Smooth muscle cell (in vitro differentiated cells): ENCODE measurements around the gene USP38. TPM values are rescaled to one million over a fixed set of nuclear protein-coding genes. Genes with fewer than 3 reads are reported as not detected.
"Not testable (repeated sequence)": the region's sequence is repeated elsewhere in the genome, so short reads cannot be mapped to it uniquely, and the experiment has no call there.

Experiments
- DNase-seq: peaks from one replicate; lab custom pipeline; 2025; ENCODE audit not compliant: unreplicated experiment; lab: John Stamatoyannopoulos, UW
- H2AFZ ChIP-seq: fragments of 200-600 bp; sonication (generic); 2 replicates; pipeline ENCODE4 v1.6.0; 2016; ENCODE audit warnings: antibody characterized with exemption, low read depth, mild to moderate bottlenecking
- H3F3A ChIP-seq: fragments of 200-600 bp; sonication (generic); 2 replicates; pipeline ENCODE4 v1.6.0; 2017; ENCODE audit warnings: antibody characterized with exemption, low read depth
- H3K27ac ChIP-seq: fragments of 200-600 bp; sonication (generic); 2 replicates; pipeline ENCODE4 v1.5.1; 2016; ENCODE audit warnings: low read depth, mild to moderate bottlenecking
- H3K27me3 ChIP-seq: fragments of 200-600 bp; sonication (generic); 2 replicates; pipeline ENCODE4 v1.6.1; 2016; ENCODE audit warnings: low read depth, mild to moderate bottlenecking
- H3K36me3 ChIP-seq: fragments of 200-600 bp; sonication (generic); 2 replicates; pipeline ENCODE4 v1.5.1; 2016; ENCODE audit warnings: low read depth
- H3K4me1 ChIP-seq: fragments of 200-600 bp; sonication (generic); 2 replicates; pipeline ENCODE4 v1.5.1; 2016; ENCODE audit warnings: low read depth
- H3K4me2 ChIP-seq: fragments of 200-600 bp; sonication (generic); 2 replicates; pipeline ENCODE4 v1.6.0; 2016; ENCODE audit warnings: mild to moderate bottlenecking
- H3K4me3 ChIP-seq: fragments of 200-600 bp; sonication (generic); 2 replicates; pipeline ENCODE4 v1.5.1; 2016; ENCODE audit warnings: mild to moderate bottlenecking
- H3K79me2 ChIP-seq: fragments of 200-600 bp; sonication (generic); 2 replicates; pipeline ENCODE4 v1.6.0; 2016; ENCODE audit warnings: low read depth, mild to moderate bottlenecking
- H3K9ac ChIP-seq: fragments of 200-600 bp; sonication (generic); 2 replicates; pipeline ENCODE4 v1.6.0; 2016; ENCODE audit warnings: low read depth
- H3K9me3 ChIP-seq: fragments of 200-600 bp; sonication (generic); replicated peaks from 2 replicates; pipeline ENCODE4 v1.5.1; 2016; ENCODE audit warnings: low read depth
- H4K20me1 ChIP-seq: fragments of 200-600 bp; sonication (generic); 2 replicates; pipeline ENCODE4 v1.6.0; 2016; ENCODE audit warnings: low read depth
- WGBS: methylation state at CpG from one replicate; pipeline ENCODE4 v1.1.7; 2016; ENCODE audit warnings: low lambda C conversion rate; 5-methylcytosine and 5-hydroxymethylcytosine counted together
- polyA plus RNA-seq: library from polyadenylated mRNA; unstranded; fragments of >200 nt; fragmentation: Nextera tagmentation; extraction: Ambion mirVana; gene quantifications from 2 replicates; pipeline ENCODE4 v1.2.1, GENCODE V29; 2016
- total RNA-seq: library from RNA; depleted of rRNA; stranded (reverse); fragments of >200 nt; gene quantifications from 2 replicates; pipeline ENCODE4 v1.2.3, GENCODE V29; 2014
- TF ChIP-seq, protein P1 (sequence below): fragments of 200-600 bp; sonication (generic); IDR thresholded peaks from 2 replicates; pipeline ENCODE4 v1.5.1; 2017; ENCODE audit warnings: borderline replicate concordance, mild to moderate bottlenecking, antibody characterized with exemption; ENCODE audit not compliant: insufficient read depth, poor library complexity, severe bottlenecking

USP38 gene
- total and polyA plus RNA-seq, 2 experiments from 2014 or later: 8.3 to 23.0 TPM

DNA sequence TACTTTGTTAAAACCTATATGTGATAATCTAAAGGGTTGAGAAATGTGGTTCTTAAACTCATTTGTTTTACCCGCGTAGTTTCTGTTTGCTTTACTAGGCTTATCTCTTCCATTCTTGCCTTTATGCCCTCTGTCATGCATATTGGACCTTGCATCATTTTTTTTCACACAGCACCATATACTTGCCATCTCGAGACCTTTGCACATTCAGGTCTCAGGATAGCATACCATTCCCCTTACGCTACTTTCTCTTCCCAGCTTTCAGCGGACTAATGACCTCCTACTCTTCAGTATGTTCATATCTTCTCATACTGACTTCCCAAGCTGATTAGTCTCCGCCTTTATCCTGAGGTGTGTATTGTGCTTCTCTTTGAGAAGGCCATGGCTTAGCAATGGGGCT, 40.5 kb downstream of the USP38 start:
- 91% methylated on average over 6 of the region's 6 CpGs for WGBS
- Histone ChIP-seq H3K4me3 (no peak overlapping the region), H3K9me3 (no peaks in the 10 kb centered on the region), H3F3A (no peaks in the 10 kb centered on the region), H3K27ac (no peak overlapping the region), H3K36me3 (peaks cover 5% of the 10 kb centered on the region), H4K20me1 (no peaks in the 10 kb centered on the region), H3K4me1 (peaks cover 12% of the 10 kb centered on the region), H3K79me2 (no peaks in the 10 kb centered on the region), H3K4me2 (no peak overlapping the region), H3K9ac (no peak overlapping the region), H3K27me3 (no peaks in the 10 kb centered on the region), H2AFZ (no peak overlapping the region)
- no peak for DNase-seq
- TF ChIP-seq, protein P1, sequence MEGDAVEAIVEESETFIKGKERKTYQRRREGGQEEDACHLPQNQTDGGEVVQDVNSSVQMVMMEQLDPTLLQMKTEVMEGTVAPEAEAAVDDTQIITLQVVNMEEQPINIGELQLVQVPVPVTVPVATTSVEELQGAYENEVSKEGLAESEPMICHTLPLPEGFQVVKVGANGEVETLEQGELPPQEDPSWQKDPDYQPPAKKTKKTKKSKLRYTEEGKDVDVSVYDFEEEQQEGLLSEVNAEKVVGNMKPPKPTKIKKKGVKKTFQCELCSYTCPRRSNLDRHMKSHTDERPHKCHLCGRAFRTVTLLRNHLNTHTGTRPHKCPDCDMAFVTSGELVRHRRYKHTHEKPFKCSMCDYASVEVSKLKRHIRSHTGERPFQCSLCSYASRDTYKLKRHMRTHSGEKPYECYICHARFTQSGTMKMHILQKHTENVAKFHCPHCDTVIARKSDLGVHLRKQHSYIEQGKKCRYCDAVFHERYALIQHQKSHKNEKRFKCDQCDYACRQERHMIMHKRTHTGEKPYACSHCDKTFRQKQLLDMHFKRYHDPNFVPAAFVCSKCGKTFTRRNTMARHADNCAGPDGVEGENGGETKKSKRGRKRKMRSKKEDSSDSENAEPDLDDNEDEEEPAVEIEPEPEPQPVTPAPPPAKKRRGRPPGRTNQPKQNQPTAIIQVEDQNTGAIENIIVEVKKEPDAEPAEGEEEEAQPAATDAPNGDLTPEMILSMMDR: no peak

DNA sequence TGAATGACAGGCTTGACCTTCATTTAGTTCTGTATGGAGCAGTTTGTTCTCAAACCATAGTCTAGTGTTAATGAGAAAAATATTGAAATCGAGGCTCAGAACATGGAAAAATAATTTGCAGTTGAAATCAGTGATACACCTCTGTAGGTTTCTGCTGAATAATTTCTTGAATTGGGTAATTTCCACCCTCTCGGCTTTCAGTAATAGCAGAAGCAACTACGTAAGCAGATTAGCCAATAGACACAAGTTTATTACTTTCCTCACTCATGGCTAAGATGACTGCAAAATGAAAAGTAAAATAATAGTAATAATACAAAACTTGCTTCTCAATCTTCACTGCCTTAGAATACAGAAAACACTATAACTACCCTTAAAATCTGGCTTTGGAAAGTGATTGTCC, 46.0 kb downstream of the USP38 start:
- Histone ChIP-seq H3K4me3 (no peak overlapping the region), H3K27me3 (no peaks in the 10 kb centered on the region), H3F3A (no peaks in the 10 kb centered on the region), H4K20me1 (no peaks in the 10 kb centered on the region), H3K27ac (no peak overlapping the region), H3K9me3 (no peaks in the 10 kb centered on the region), H3K9ac (no peak overlapping the region), H3K36me3 (no peaks in the 10 kb centered on the region), H3K79me2 (no peaks in the 10 kb centered on the region), H3K4me2 (no peak overlapping the region), H3K4me1 (peaks cover 4% of the 10 kb centered on the region), H2AFZ (no peak overlapping the region)
- TF ChIP-seq, protein P1: no peak
- no peak for DNase-seq
- 95% methylated on average over 3 of the region's 3 CpGs for WGBS

DNA sequence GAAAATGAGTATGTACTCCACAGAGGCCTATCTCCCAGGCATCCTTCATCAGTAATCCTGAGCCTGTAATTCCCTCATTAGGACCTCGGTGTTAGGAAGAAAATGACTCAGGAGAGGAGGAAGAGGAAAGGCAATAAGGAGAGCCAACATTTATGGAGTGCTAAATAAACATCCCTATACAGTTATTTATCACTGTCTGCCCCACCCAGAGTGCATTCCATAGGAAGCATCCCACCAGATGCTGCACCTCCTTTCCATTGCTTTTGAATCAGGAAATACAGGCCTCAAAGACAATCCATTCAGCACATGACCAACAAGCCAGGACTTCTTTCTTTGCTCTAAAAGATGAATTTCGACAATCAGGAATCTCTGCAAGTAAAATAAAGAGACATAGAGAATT, 47.6 kb downstream of the USP38 start:
- no peaks in the 10 kb centered on the region for H3F3A ChIP-seq
- no peak overlapping the region for H3K27ac ChIP-seq
- 39% methylated on average over 2 of the region's 2 CpGs for WGBS

DNA sequence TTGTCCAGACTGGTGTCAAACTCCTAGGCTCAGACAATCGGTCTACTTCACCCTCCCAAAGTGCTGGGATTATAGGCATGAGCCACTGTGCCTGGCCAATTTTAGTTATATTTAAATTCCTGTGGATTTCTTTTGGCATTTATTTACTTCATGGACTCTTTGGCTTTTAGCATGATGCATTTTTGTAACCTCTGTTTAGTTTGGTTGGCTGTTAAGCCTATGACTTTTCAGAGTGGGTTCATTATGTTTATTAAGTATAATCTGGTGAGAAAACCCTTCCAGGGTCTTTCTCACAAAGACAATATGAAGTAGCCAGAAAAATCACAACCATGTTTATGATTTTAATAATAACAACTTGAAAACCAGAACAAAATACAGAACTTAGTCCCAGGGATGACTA, 49.4 kb downstream of the USP38 start:
- no peak overlapping the region for H2AFZ ChIP-seq
- H3K27me3 ChIP-seq: no peaks in the 10 kb centered on the region
- H3K27ac ChIP-seq: no peak overlapping the region
- no peaks in the 10 kb centered on the region for H3K4me1 ChIP-seq
- H3K9ac ChIP-seq: no peak overlapping the region
- 52% methylated on average over 1 of the region's 1 CpG for WGBS
- H3K36me3 ChIP-seq: no peaks in the 10 kb centered on the region
- TF ChIP-seq, protein P1: no peak
- no peak for DNase-seq
- H4K20me1 ChIP-seq: no peaks in the 10 kb centered on the region
- H3K9me3 ChIP-seq: no peaks in the 10 kb centered on the region
- H3K79me2 ChIP-seq: no peaks in the 10 kb centered on the region
- no peak overlapping the region for H3K4me2 ChIP-seq
- no peaks in the 10 kb centered on the region for H3F3A ChIP-seq
- no peak overlapping the region for H3K4me3 ChIP-seq

More for the DNA sequence above, 47.6 kb downstream of the USP38 start:
- Histone ChIP-seq H3K4me3 (no peak overlapping the region), H3K27me3 (no peaks in the 10 kb centered on the region), H3K9ac (no peak overlapping the region), H2AFZ (no peak overlapping the region), H3K4me1 (no peaks in the 10 kb centered on the region), H4K20me1 (no peaks in the 10 kb centered on the region), H3K4me2 (no peak overlapping the region), H3K79me2 (no peaks in the 10 kb centered on the region), H3K36me3 (no peaks in the 10 kb centered on the region), H3K9me3 (no peaks in the 10 kb centered on the region)
- DNase-seq: no peak
- TF ChIP-seq, protein P1: no peak

DNA sequence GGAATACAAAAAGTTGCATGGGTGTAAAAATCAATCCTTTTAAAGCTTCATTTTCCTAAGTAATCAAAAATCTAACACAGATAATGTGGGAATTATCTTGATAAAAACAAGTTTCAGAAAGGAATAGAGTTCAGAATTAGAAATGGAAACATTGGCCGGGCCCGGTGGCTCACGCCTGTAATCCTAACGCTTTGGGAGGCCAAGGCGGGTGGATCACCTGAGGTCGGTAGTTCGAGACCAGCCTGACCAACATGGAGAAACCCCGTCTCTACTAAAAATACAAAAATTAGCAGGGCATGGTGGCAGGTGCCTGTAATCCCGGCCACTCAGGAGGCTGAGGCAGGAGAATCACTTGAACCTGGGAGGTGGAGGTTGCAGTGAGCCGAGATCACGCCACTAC, 52.5 kb downstream of the USP38 start:
- not testable (repeated sequence) for H3K36me3 ChIP-seq, H3K4me1 ChIP-seq, H4K20me1 ChIP-seq, H3K27ac ChIP-seq, H3F3A ChIP-seq, DNase-seq, H3K9me3 ChIP-seq, H3K9ac ChIP-seq, H3K4me3 ChIP-seq, H3K4me2 ChIP-seq, H3K79me2 ChIP-seq, H3K27me3 ChIP-seq, H2AFZ ChIP-seq
- 97% methylated on average over 11 of the region's 11 CpGs for WGBS
